ENCODE data around the gene PPP2R2D.
"Not testable (repeated sequence)": the region's sequence is repeated elsewhere in the genome, so short reads cannot be mapped to it uniquely, and the experiment has no call there.

Gene PPP2R2D

GRCh38 chr10:131948501-131948900 lies 47.7 kb downstream of the PPP2R2D start:
- no peak for DNase-seq
- ChIA-PET CTCF (interaction anchor here (1.5 to 2.5 kb wide), 2 partner anchors 44 to 63 kb away, joined by 6 to 8 read pairs; no protein-coding TSS in a partner anchor), POLR2A (no interaction called here)
- H3K9me3 ChIP-seq (ENCODE audit: control extremely low read depth in 1 of 5, control insufficient read depth in 4 of 5, insufficient read depth in 2 of 5, low read depth in 1 of 5, low read length in 4 of 5), result no peaks in the 10 kb centered on the region
- WGBS (ENCODE audit: insufficient coverage), result 92% methylated on average over 5 of the region's 6 CpGs
- no peaks in the 10 kb centered on the region for H3K4me1 ChIP-seq (ENCODE audit: control extremely low read depth in 1 of 4, control insufficient read depth in 4 of 4, insufficient read depth in 4 of 4, low read length in 3 of 4)
- no peak overlapping the region for H3K4me3 ChIP-seq (ENCODE audit: control insufficient read depth in 1 of 7, extremely low read depth in 1 of 7, insufficient read depth in 4 of 7, low read depth in 2 of 7, low read length in 6 of 7)
- H3K27me3 ChIP-seq (replicated peaks in 2 of 5; ENCODE audit: control insufficient read depth in 4 of 5, insufficient read depth in 5 of 5, low read length in 4 of 5), result no peaks in the 10 kb centered on the region
- peaks cover 4 to 77% (median 61%) of the 10 kb centered on the region in 4 experiments for H3K36me3 ChIP-seq (ENCODE audit: control insufficient read depth in 4 of 4, insufficient read depth in 4 of 4, low read length in 3 of 4)
- no peak overlapping the region for H3K27ac ChIP-seq (ENCODE audit: insufficient read depth in 1 of 2, low read depth in 1 of 2, low read length in 2 of 2, poor library complexity in 1 of 2, severe bottlenecking in 2 of 2)

GRCh38 chr10:131949041-131949862 lies 48.4 kb downstream of the PPP2R2D start:
- H3K9me3 ChIP-seq (ENCODE audit: control extremely low read depth in 1 of 5, control insufficient read depth in 4 of 5, insufficient read depth in 2 of 5, low read depth in 1 of 5, low read length in 4 of 5), result no peaks in the 10 kb centered on the region
- H3K27ac ChIP-seq (ENCODE audit: insufficient read depth in 1 of 2, low read depth in 1 of 2, low read length in 2 of 2, poor library complexity in 1 of 2, severe bottlenecking in 2 of 2), result no peak overlapping the region
- H3K27me3 ChIP-seq (replicated peaks in 2 of 5; ENCODE audit: control insufficient read depth in 4 of 5, insufficient read depth in 5 of 5, low read length in 4 of 5), result no peaks in the 10 kb centered on the region
- WGBS (ENCODE audit: insufficient coverage), result 98% methylated on average over 15 of the region's 23 CpGs
- no peak for DNase-seq
- H3K36me3 ChIP-seq (ENCODE audit: control insufficient read depth in 4 of 4, insufficient read depth in 4 of 4, low read length in 3 of 4), result peaks cover 4 to 77% (median 65%) of the 10 kb centered on the region in 4 experiments
- CTCF ChIA-PET, result interaction anchor here (1.5 to 2.5 kb wide), 2 partner anchors 44 to 64 kb away, joined by 6 to 8 read pairs; no protein-coding TSS in a partner anchor
- H3K4me3 ChIP-seq (ENCODE audit: control insufficient read depth in 1 of 7, extremely low read depth in 1 of 7, insufficient read depth in 4 of 7, low read depth in 2 of 7, low read length in 6 of 7), result no peak overlapping the region
- POLR2A ChIA-PET, result no interaction called here
- no peaks in the 10 kb centered on the region for H3K4me1 ChIP-seq (ENCODE audit: control extremely low read depth in 1 of 4, control insufficient read depth in 4 of 4, insufficient read depth in 4 of 4, low read length in 3 of 4)

- POLR2A ChIA-PET, result not testable (repeated sequence)
These were observed 49.1 kb downstream of the PPP2R2D start for GRCh38 chr10:131949908-131950307.

GRCh38 chr10:131954356-131954965 lies 53.7 kb downstream of the PPP2R2D start:
- WGBS (ENCODE audit: insufficient coverage), result 97% methylated on average over 19 of the region's 21 CpGs
- H3K4me3 ChIP-seq (ENCODE audit: control insufficient read depth in 1 of 7, extremely low read depth in 1 of 7, insufficient read depth in 4 of 7, low read depth in 2 of 7, low read length in 6 of 7), result no peak overlapping the region
- H3K9me3 ChIP-seq (ENCODE audit: control extremely low read depth in 1 of 5, control insufficient read depth in 4 of 5, insufficient read depth in 2 of 5, low read depth in 1 of 5, low read length in 4 of 5), result peaks cover 0 to 3% (median 0%) of the 10 kb centered on the region in 5 experiments
- H3K36me3 ChIP-seq (ENCODE audit: control insufficient read depth in 4 of 4, insufficient read depth in 4 of 4, low read length in 3 of 4), result peaks cover 11 to 69% (median 47%) of the 10 kb centered on the region in 4 experiments
- POLR2A ChIA-PET, result interaction anchor here (0.7 kb wide), 1 partner anchor 69 kb away, joined by 4 read pairs; no protein-coding TSS in a partner anchor
- no peak for DNase-seq
- H3K27me3 ChIP-seq (replicated peaks in 2 of 5; ENCODE audit: control insufficient read depth in 4 of 5, insufficient read depth in 5 of 5, low read length in 4 of 5), result no peaks in the 10 kb centered on the region
- H3K27ac ChIP-seq (ENCODE audit: insufficient read depth in 1 of 2, low read depth in 1 of 2, low read length in 2 of 2, poor library complexity in 1 of 2, severe bottlenecking in 2 of 2), result peak overlapping the region in 1 of 2 experiments; percentile 39
- CTCF ChIA-PET, result interaction anchor here (1.1 kb wide), 1 partner anchor 11 kb away, joined by 3 read pairs; no protein-coding TSS in a partner anchor
- H3K4me1 ChIP-seq (ENCODE audit: control extremely low read depth in 1 of 4, control insufficient read depth in 4 of 4, insufficient read depth in 4 of 4, low read length in 3 of 4), result no peaks in the 10 kb centered on the region

More at GRCh38 chr10:131949908-131950307, 49.1 kb downstream of the PPP2R2D start:
- H3K27me3 ChIP-seq (replicated peaks in 2 of 5; ENCODE audit: control insufficient read depth in 4 of 5, insufficient read depth in 5 of 5, low read length in 4 of 5); CTCF ChIA-PET; DNase-seq; H3K4me3 ChIP-seq (ENCODE audit: control insufficient read depth in 1 of 7, extremely low read depth in 1 of 7, insufficient read depth in 4 of 7, low read depth in 2 of 7, low read length in 6 of 7); H3K27ac ChIP-seq (ENCODE audit: insufficient read depth in 1 of 2, low read depth in 1 of 2, low read length in 2 of 2, poor library complexity in 1 of 2, severe bottlenecking in 2 of 2); H3K4me1 ChIP-seq (ENCODE audit: control extremely low read depth in 1 of 4, control insufficient read depth in 4 of 4, insufficient read depth in 4 of 4, low read length in 3 of 4); H3K9me3 ChIP-seq (ENCODE audit: control extremely low read depth in 1 of 5, control insufficient read depth in 4 of 5, insufficient read depth in 2 of 5, low read depth in 1 of 5, low read length in 4 of 5): not testable (repeated sequence)
- H3K36me3 ChIP-seq (ENCODE audit: control insufficient read depth in 4 of 4, insufficient read depth in 4 of 4, low read length in 3 of 4), result peaks cover 6 to 77% (median 63%) of the 10 kb centered on the region in 4 experiments
- 95% methylated on average over 5 of the region's 7 CpGs for WGBS (ENCODE audit: insufficient coverage)

GRCh38 chr10:131955591-131956340 lies 55.0 kb downstream of the PPP2R2D start:
- no peak overlapping the region for H3K27ac ChIP-seq (ENCODE audit: insufficient read depth in 1 of 2, low read depth in 1 of 2, low read length in 2 of 2, poor library complexity in 1 of 2, severe bottlenecking in 2 of 2)
- peaks cover 0 to 3% (median 0%) of the 10 kb centered on the region in 5 experiments for H3K9me3 ChIP-seq (ENCODE audit: control extremely low read depth in 1 of 5, control insufficient read depth in 4 of 5, insufficient read depth in 2 of 5, low read depth in 1 of 5, low read length in 4 of 5)
- no peaks in the 10 kb centered on the region for H3K27me3 ChIP-seq (replicated peaks in 2 of 5; ENCODE audit: control insufficient read depth in 4 of 5, insufficient read depth in 5 of 5, low read length in 4 of 5)
- ChIA-PET POLR2A (no interaction called here), CTCF (no interaction called here)
- H3K4me1 ChIP-seq (ENCODE audit: control extremely low read depth in 1 of 4, control insufficient read depth in 4 of 4, insufficient read depth in 4 of 4, low read length in 3 of 4), result no peaks in the 10 kb centered on the region
- H3K36me3 ChIP-seq (ENCODE audit: control insufficient read depth in 4 of 4, insufficient read depth in 4 of 4, low read length in 3 of 4), result peaks cover 11 to 64% (median 47%) of the 10 kb centered on the region in 4 experiments
- DNase-seq, result no peak
- no peak overlapping the region for H3K4me3 ChIP-seq (ENCODE audit: control insufficient read depth in 1 of 7, extremely low read depth in 1 of 7, insufficient read depth in 4 of 7, low read depth in 2 of 7, low read length in 6 of 7)
- WGBS (ENCODE audit: insufficient coverage), result 95% methylated on average over 36 of the region's 38 CpGs

GRCh38 chr10:131959841-131960240 lies 59.0 kb downstream of the PPP2R2D start:
- H3K36me3 ChIP-seq (ENCODE audit: control insufficient read depth in 4 of 4, insufficient read depth in 4 of 4, low read length in 3 of 4), result peaks cover 9 to 44% (median 33%) of the 10 kb centered on the region in 4 experiments
- WGBS (ENCODE audit: insufficient coverage), result 96% methylated on average over 18 of the region's 19 CpGs
- ChIA-PET CTCF (interaction anchor here (1.2 kb wide), 1 partner anchor 17 kb away, joined by 4 read pairs; no protein-coding TSS in a partner anchor), POLR2A (no interaction called here)
- H3K9me3 ChIP-seq (ENCODE audit: control extremely low read depth in 1 of 5, control insufficient read depth in 4 of 5, insufficient read depth in 2 of 5, low read depth in 1 of 5, low read length in 4 of 5), result peaks cover 0 to 3% (median 0%) of the 10 kb centered on the region in 5 experiments
- no peak for DNase-seq
- no peak overlapping the region for H3K27ac ChIP-seq (ENCODE audit: insufficient read depth in 1 of 2, low read depth in 1 of 2, low read length in 2 of 2, poor library complexity in 1 of 2, severe bottlenecking in 2 of 2)
- no peaks in the 10 kb centered on the region for H3K27me3 ChIP-seq (replicated peaks in 2 of 5; ENCODE audit: control insufficient read depth in 4 of 5, insufficient read depth in 5 of 5, low read length in 4 of 5)
- H3K4me1 ChIP-seq (ENCODE audit: control extremely low read depth in 1 of 4, control insufficient read depth in 4 of 4, insufficient read depth in 4 of 4, low read length in 3 of 4), result no peaks in the 10 kb centered on the region
- no peak overlapping the region for H3K4me3 ChIP-seq (ENCODE audit: control insufficient read depth in 1 of 7, extremely low read depth in 1 of 7, insufficient read depth in 4 of 7, low read depth in 2 of 7, low read length in 6 of 7)

Measured in common myeloid progenitor, CD34-positive (primary cell).